ENCODE results near the gene INPP5F. TPM values are rescaled to one million over a fixed set of nuclear protein-coding genes. Genes with fewer than 3 reads are reported as not detected.

Gene INPP5F
- total and polyA plus RNA-seq, 9 of the 15 experiments (the other 6 are each of a cell fraction or from before 2014, with no cell fraction given): 1.6 to 7.3 (median 6.0) TPM

DNA sequence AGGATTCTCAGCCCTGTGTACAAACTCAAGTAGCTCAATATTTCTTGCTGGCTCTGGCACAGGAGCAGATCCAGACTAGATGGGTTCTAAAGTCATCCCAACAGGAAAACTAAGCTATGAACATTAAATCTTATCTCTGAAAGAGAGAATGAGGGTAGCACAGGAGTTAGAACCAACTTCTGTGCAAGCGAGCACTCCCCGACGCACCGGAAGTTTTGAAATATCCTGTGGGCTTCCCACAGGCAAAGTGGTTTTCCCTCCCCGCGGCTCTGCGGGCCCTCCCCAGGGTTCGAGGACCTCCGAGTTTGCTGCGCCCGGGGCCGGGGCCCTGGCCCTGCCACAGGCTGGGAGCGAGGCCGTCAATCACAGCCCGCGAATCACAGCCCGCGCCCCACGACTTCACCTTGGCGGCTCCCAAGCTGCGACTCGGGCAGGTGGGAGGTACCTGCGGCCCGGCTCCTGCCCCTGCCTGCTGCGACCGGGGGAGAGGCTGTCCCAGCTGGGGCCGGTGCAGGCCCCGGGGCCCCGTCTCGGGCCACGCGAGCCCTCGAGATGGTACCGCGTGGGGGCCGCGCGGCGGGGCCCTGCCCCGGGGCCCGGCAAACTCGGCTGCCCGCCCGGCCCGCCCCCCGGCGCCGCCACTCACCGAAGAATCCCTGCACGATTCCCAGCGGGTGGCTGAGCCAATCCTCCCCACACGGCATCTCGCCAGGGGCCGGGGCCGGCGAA lies 146.2 kb downstream of the INPP5F start:
- WGBS (ENCODE audit: insufficient coverage, low coverage, missing lambda C conversion rate): 0% methylated on average over 5 of the region's 56 CpGs
- FAIRE-seq (no peak), ATAC-seq (peak; percentile 30), DNase-seq (ENCODE audit: extremely low read depth in 1 of 4, low spot score in 3 of 4) (peak in 2 of 4 experiments; percentile 14 to 29)
- Histone ChIP-seq H2AFZ (ENCODE audit: low read depth, low read length) (peak overlapping the region; percentile 26), H3K4me2 (ENCODE audit: insufficient read depth, low read length) (peak overlapping the region; percentile 79), H3K9me3 (replicated peaks; ENCODE audit: control insufficient read depth, insufficient read depth, low read depth, low read length) (no peaks in the 10 kb centered on the region), H3K4me3 (peak overlapping the region; percentile 77), H4K20me1 (replicated peaks; ENCODE audit: control insufficient read depth, insufficient read depth, low read length) (peaks cover 8% of the 10 kb centered on the region), H3K9me1 (ENCODE audit: control insufficient read depth, insufficient read depth, low read length) (no peaks in the 10 kb centered on the region), H3K27me3 (ENCODE audit: control insufficient read depth in 2 of 2, insufficient read depth in 2 of 2, low read length in 2 of 2) (no peaks in the 10 kb centered on the region), H3K9ac (ENCODE audit: insufficient read depth in 1 of 2, low read depth in 2 of 2, low read length in 2 of 2) (peak overlapping the region; percentile 65 to 94), H3K36me3 (ENCODE audit: control insufficient read depth, insufficient read depth, low read length) (peaks cover 2% of the 10 kb centered on the region; the same call in 1 of the 3 replicates), H3K27ac (ENCODE audit: extremely low read depth, low read depth, low read length) (peak overlapping the region; percentile 64; the same call in 2 of the 3 replicates), H3K4me1 (replicated peaks in 1 of 2; ENCODE audit: control insufficient read depth in 2 of 2, insufficient read depth in 2 of 2, low read length in 2 of 2) (peaks cover 10% of the 10 kb centered on the region in 2 experiments; a peak in 4 of 5 replicates), H3K79me2 (ENCODE audit: control insufficient read depth, insufficient read depth, low read length) (peaks cover 56% of the 10 kb centered on the region)
- intact Hi-C loops (cut with micrococcal nuclease): loop anchor here (2.0 kb wide), 1 partner anchor 21 kb away; the partner anchor contains the start of gene SEC23IP
- no TSS peak for BruUV-seq (replicated peaks)
- in situ Hi-C loops (cut with MboI): no loop called here
- ChIA-PET CTCF (ENCODE audit: low intra/inter-chr PET ratio) (no interaction called here), POLR2A (interaction anchor here (0.6 to 2.2 kb wide), 11 partner anchors 8 to 216 kb away, joined by 3 to 11 read pairs (median 5); partner anchors contain the start of gene SEC23IP)
- peak; percentile 31 for TF ChIP-seq RBBP5 (IDR thresholded peaks at IDR 0.05; ENCODE audit: borderline replicate concordance, insufficient read depth, low read length, poor library complexity, severe bottlenecking)
- TF ChIP-seq CHD2 (IDR thresholded peaks at IDR 0.05; ENCODE audit: low read depth, low read length): no peak
- TF ChIP-seq ZNF444 (CRISPR knock-in tag; IDR thresholded peaks at IDR 0.05): no peak
- no peak for TF ChIP-seq RAD51 (IDR thresholded peaks at IDR 0.05; ENCODE audit: borderline replicate concordance, low read depth)
- no peak for TF ChIP-seq TFAM (CRISPR knock-in tag; conservative IDR thresholded peaks at IDR 0.05)
- TF ChIP-seq GTF2E2 (tag; IDR thresholded peaks at IDR 0.05): no peak
- 0 out of 4 replicates have a peak, but pooled peaks of 1 of the 2 experiments have one; percentile 26 for TF ChIP-seq HDAC1 (IDR thresholded peaks at IDR 0.05)
- TF ChIP-seq, protein P1, sequence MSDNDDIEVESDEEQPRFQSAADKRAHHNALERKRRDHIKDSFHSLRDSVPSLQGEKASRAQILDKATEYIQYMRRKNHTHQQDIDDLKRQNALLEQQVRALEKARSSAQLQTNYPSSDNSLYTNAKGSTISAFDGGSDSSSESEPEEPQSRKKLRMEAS (CRISPR knock-in tag; IDR thresholded peaks at IDR 0.05): peak; percentile 3; the same call in 1 of the 2 replicates
- no peak for TF ChIP-seq ZEB2 (IDR thresholded peaks at IDR 0.05)
- TF ChIP-seq, protein P2, sequence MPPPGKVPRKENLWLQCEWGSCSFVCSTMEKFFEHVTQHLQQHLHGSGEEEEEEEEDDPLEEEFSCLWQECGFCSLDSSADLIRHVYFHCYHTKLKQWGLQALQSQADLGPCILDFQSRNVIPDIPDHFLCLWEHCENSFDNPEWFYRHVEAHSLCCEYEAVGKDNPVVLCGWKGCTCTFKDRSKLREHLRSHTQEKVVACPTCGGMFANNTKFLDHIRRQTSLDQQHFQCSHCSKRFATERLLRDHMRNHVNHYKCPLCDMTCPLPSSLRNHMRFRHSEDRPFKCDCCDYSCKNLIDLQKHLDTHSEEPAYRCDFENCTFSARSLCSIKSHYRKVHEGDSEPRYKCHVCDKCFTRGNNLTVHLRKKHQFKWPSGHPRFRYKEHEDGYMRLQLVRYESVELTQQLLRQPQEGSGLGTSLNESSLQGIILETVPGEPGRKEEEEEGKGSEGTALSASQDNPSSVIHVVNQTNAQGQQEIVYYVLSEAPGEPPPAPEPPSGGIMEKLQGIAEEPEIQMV (tag; conservative IDR thresholded peaks at IDR 0.05; ENCODE audit: low read depth): no peak
- no peak for TF ChIP-seq XRCC5 (IDR thresholded peaks at IDR 0.05; ENCODE audit: low read depth, low read length)
- TF ChIP-seq HCFC1 (IDR thresholded peaks at IDR 0.05; ENCODE audit: low read depth, low read length): no peak
- TF ChIP-seq, protein P3, sequence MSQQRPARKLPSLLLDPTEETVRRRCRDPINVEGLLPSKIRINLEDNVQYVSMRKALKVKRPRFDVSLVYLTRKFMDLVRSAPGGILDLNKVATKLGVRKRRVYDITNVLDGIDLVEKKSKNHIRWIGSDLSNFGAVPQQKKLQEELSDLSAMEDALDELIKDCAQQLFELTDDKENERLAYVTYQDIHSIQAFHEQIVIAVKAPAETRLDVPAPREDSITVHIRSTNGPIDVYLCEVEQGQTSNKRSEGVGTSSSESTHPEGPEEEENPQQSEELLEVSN (IDR thresholded peaks at IDR 0.05; ENCODE audit: borderline replicate concordance in 1 of 2, extremely low read depth in 1 of 2, insufficient read depth in 1 of 2, insufficient read length in 1 of 2, low read depth in 1 of 2, low read length in 1 of 2, poor library complexity in 1 of 2, severe bottlenecking in 1 of 2): peak in 1 of 2 experiments; percentile 51
- no peak for TF ChIP-seq STAT5A (IDR thresholded peaks at IDR 0.05; ENCODE audit: borderline replicate concordance, low read length)
- no peak for TF ChIP-seq ETS1 (conservative IDR thresholded peaks at IDR 0.05; ENCODE audit: control insufficient read depth, low read depth, low read length)
- no peak for TF ChIP-seq NONO (IDR thresholded peaks at IDR 0.05; ENCODE audit: low read depth in 2 of 2, low read length in 1 of 2)

All from K562 (cell line).